Posterior cingulate gyrus (tissue), 11 donors: ENCODE data around the gene ACTRT2.

ENCODE experiments used
- DNase-seq, 10 donors: peaks; one replicate each; pipeline versions ENCODE4 v3.0.0 to v3.0.0-alpha.2; 2020 to 2021; ENCODE audit warnings: mixed read lengths in 3 of 10
- intact Hi-C: fragments of 100-400 bp; cut with DNase I; formaldehyde crosslinking; loops from one replicate; pipeline ENCODE4 v1.15.1; 2023

Gene ACTRT2

GRCh38 chr1:2982615-2983318 is 38.5 kb upstream of the ACTRT2 start:
- peak; percentile 52 to 96 (median 69) for DNase-seq
- intact Hi-C loops, result no loop called here

GRCh38 chr1:2983319-2983705 is 38.0 kb upstream of the ACTRT2 start:
- intact Hi-C loops, result no loop called here
- peak in 1 of 10 donors; percentile 66 for DNase-seq

- peak in 4 of 10 donors; percentile 6 to 79 (median 46) for DNase-seq
- intact Hi-C loops, result no loop called here
Measured at GRCh38 chr1:2983706-2984398, 37.4 kb upstream of the ACTRT2 start.

GRCh38 chr1:2984399-2985061 is 36.7 kb upstream of the ACTRT2 start:
- DNase-seq, result peak in 4 of 10 donors; percentile 6 to 82 (median 60)
- intact Hi-C loops, result no loop called here

- peak in 8 of 10 donors; percentile 41 to 94 (median 66) for DNase-seq
- intact Hi-C loops, result no loop called here
Measured at GRCh38 chr1:2985067-2985561, 36.2 kb upstream of the ACTRT2 start.

- intact Hi-C loops, result no loop called here
- no peak for DNase-seq
Measured at GRCh38 chr1:2985694-2986548, 35.3 kb upstream of the ACTRT2 start.

- intact Hi-C loops, result no loop called here
- DNase-seq, result peak in 2 of 10 donors; percentile 5 to 71
Measured at GRCh38 chr1:2986549-2987305, 34.5 kb upstream of the ACTRT2 start.

GRCh38 chr1:2987773-2988172 is 33.5 kb upstream of the ACTRT2 start:
- DNase-seq, result peak in 4 of 10 donors; percentile 8 to 86 (median 64)

GRCh38 chr1:2988256-2988655 is 33.0 kb upstream of the ACTRT2 start:
- intact Hi-C loops, result no loop called here
- peak in 5 of 10 donors; percentile 12 to 89 (median 54) for DNase-seq

More at GRCh38 chr1:2987773-2988172, 33.5 kb upstream of the ACTRT2 start:
- intact Hi-C loops, result no loop called here

GRCh38 chr1:2989185-2989584 is 32.1 kb upstream of the ACTRT2 start:
- no peak for DNase-seq
- intact Hi-C loops, result no loop called here

- intact Hi-C loops, result loop anchor here (10.0 kb wide), 1 partner anchor 105 kb away; no protein-coding TSS in a partner anchor
- peak in 3 of 10 donors; percentile 5 to 77 (median 67) for DNase-seq
Measured at GRCh38 chr1:2989976-2990375, 31.3 kb upstream of the ACTRT2 start.

GRCh38 chr1:2990376-2991115 is 30.7 kb upstream of the ACTRT2 start:
- peak in 2 of 10 donors; percentile 5 to 80 for DNase-seq

GRCh38 chr1:2991753-2992495 is 29.3 kb upstream of the ACTRT2 start:
- DNase-seq, result peak in 3 of 10 donors; percentile 2 to 67 (median 14)
- intact Hi-C loops, result loop anchor here (10.0 kb wide), 1 partner anchor 107 kb away; no protein-coding TSS in a partner anchor

More at GRCh38 chr1:2990376-2991115, 30.7 kb upstream of the ACTRT2 start:
- intact Hi-C loops, result loop anchor here (10.0 kb wide), 1 partner anchor 106 kb away; no protein-coding TSS in a partner anchor

- DNase-seq, result peak in 2 of 10 donors; percentile 1 to 59
- intact Hi-C loops, result loop anchor here (10.0 kb wide), 1 partner anchor 114 kb away; no protein-coding TSS in a partner anchor
Measured at GRCh38 chr1:2998503-2999100, 22.7 kb upstream of the ACTRT2 start.

GRCh38 chr1:2999138-2999537 is 22.1 kb upstream of the ACTRT2 start:
- intact Hi-C loops, result loop anchor here (10.0 kb wide), 1 partner anchor 114 kb away; no protein-coding TSS in a partner anchor
- DNase-seq, result no peak

- peak in 2 of 10 donors; percentile 3 to 42 for DNase-seq
- intact Hi-C loops, result loop anchor here (10.0 kb wide), 1 partner anchor 115 kb away; no protein-coding TSS in a partner anchor
Measured at GRCh38 chr1:2999571-2999970, 21.7 kb upstream of the ACTRT2 start.

GRCh38 chr1:3000214-3000613 is 21.1 kb upstream of the ACTRT2 start:
- intact Hi-C loops, result no loop called here
- DNase-seq, result peak in 3 of 10 donors; percentile 3 to 68 (median 45)
